Measurements from ENCODE around the gene MOB4.
"Not testable (repeated sequence)": the region's sequence is repeated elsewhere in the genome, so short reads cannot be mapped to it uniquely, and the experiment has no call there.

Gene MOB4

DNA sequence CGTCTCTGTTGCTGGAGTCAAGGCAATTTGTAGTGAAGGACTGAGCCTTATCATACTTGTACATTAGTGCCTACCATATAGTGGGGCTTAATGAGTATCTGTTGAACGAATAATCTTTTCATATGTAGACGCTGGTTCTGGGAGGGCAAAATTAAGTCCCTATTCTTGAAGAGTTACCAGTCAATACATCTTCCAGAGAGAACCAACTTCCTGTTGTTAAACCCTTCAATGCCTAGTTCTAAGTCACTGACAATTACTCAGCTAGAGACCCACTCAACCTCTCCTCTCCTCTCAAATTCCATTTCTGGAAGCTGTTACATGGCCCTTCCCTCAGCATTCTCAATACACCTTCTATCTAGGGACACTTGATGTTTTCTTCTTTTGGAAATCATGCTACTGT lies 1.1 kb upstream of the MOB4 start:
- no peak for DNase-seq (ENCODE audit: low read depth in 2 of 2)

DNA sequence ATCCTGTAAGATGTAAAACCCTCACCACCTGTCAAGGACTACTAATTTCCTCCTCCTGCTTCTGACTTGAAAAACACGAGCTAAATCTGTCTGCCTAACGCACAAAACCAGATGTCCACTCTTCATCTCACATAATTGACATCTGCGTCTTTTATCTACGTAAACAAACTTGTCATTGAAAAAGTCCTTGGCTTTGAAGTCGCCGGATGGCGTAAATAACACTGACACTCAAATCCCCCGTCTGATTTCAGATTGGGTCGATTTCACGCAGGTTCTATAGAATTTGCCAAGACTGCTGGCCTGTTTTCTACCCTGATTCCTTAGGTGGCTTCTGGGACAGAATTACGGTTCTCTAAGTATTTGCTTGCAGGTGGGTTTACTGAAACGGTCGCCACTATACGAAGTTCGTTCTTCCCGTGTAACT lies 539 bp upstream of the MOB4 start:
- no peak for DNase-seq (ENCODE audit: low read depth in 2 of 2)

DNA sequence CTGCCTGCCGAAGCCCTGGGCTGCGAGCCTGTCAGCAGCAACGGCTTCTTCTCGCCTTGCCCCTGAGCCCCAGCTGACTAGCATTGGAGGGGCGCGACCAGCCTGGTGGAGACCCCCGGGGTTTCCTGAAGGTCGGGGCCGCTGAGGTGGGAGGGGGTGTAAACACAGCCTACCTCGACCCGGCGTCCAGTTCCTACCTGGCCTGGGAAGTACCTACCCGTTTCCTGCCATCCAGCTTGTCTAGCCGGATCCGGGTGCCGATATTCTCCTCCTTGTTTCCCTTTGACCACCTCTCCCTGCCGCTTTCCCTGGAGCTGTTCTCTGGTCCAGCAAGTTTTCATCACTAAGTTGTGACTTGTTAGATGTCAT lies 511 bp downstream of the MOB4 start:
- no peak for DNase-seq (ENCODE audit: low read depth in 2 of 2)

DNA sequence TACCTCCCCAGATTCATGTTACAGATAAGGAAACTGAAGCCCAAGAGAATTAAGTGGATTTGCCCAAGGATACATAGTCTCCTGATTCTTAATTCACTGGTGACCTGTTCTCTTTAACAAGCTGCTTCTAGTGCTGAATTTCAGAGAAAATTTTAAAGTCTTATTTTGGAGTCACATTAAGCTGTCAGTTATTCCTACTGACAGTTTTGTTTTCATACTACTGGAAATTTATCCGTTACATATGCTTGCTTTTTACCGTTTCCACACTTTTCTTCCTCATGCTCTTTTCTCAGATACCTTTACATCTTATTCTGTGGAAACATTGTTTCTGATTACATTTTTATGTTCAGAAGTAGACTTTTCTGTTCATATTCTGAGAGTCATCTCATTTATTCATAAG lies 1.3 kb downstream of the MOB4 start:
- no peak for DNase-seq (ENCODE audit: low read depth in 2 of 2)

DNA sequence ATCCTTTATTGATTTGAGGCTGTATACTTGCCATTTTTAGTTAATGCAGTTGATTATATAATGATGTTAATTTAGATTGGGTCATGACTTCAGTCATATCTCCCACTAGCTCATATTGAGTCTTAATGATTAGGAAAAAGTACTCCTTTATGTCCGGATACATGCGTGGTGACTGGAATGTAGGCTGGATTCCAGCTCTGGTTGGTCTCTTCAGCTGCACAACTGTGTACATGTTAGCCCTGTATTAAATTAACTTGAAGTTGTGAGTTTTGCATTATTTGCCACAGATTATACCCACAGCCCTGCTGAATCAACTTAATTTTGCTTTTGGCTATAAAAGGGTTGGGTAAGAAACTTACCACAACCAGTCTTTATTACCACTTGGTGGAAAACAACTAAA lies 22.5 kb downstream of the MOB4 start:
- no peak for DNase-seq (ENCODE audit: low read depth in 2 of 2)

DNA sequence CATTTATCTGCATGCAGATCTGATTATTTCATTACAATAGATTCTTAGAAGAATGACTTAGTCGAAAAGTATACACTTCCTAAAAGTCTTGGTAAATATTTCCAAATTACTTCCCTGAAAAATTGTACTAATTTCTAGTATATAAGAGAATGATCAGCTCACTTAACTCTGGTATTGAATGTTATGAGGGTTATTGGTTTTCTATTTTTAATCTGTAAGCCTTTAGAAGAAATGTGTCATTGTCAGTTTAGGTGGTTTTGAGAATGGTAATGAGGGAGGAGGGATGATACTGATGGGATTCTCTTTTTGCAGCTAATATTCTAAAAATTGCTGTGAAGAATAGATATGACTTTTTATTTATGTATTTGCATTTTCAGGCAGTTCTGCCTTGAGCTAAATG lies 23.9 kb downstream of the MOB4 start:
- no peak for DNase-seq (ENCODE audit: low read depth in 2 of 2)

DNA sequence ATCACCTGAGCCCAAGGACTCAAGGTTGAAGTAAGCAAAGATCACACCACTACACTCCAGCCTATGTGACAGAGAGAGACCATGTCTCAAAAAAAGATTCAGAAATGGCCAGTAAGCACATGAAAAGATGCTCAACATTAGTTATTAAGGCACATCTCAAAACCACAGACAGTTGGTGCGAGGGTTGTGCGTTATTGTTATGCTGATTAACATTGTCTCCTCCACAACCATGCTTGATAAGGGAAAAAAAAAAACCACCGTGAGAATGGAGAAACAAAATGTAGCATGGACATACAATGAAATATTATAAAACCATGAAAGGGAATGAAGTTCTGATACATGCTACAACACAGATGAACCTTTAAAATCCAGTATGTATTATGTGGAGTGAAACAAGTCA lies 27.3 kb downstream of the MOB4 start:
- DNase-seq (ENCODE audit: low read depth in 2 of 2): no peak

DNA sequence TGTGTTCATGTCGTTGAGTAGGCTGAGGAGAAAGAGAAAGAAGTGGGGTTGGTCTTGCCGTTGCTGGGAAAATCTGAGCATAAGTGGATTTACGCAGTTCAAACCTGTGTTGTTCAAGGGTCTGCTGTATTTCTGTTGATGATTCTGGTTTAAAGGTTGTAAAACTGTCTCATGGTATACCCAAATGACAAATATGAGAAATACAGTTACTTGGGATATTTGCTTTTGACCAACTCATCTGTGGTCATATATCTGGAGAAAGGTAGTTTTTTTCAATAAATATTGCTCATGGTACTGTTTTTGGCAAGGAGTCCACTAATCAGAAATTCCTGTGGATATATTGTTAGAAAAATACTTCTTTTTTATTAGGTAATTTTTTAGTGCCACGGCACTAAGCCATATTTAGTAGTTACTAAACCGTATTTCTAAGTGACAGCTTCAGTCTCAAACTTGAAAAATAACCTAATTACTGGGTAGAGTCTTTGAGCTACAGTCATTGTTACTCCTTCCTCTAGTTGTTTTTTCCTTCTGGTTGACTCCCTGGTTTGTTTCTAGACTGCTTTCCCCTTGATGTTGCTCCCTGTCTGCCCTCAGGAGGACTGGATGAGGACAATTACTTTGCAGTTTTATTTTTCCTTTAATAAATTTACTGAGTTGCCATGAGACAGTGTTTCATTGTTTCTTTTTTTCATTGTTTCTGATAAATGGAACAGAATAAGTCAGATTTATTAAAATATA lies 31.5 kb downstream of the MOB4 start:
- DNase-seq (ENCODE audit: low read depth in 2 of 2): no peak

DNA sequence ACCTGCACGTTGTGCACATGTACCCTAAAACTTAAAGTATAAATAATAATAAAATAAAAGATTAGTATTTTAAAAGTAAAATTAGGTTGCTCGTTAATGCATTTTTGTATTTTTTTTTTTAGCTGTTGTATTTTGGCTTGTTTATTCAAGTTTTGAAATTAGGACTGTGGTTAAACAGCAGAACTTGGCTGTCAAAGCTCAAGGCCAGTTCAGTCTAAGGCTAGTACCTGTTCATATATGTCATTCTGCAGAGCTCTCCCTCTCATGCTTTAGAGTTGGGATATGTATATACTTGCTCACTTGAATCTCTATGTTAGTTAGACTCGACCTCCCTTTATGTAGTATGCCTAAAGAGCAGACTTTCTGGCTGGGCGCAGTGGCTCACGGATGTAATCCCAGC lies 32.7 kb downstream of the MOB4 start:
- DNase-seq (ENCODE audit: low read depth in 2 of 2): no peak

DNA sequence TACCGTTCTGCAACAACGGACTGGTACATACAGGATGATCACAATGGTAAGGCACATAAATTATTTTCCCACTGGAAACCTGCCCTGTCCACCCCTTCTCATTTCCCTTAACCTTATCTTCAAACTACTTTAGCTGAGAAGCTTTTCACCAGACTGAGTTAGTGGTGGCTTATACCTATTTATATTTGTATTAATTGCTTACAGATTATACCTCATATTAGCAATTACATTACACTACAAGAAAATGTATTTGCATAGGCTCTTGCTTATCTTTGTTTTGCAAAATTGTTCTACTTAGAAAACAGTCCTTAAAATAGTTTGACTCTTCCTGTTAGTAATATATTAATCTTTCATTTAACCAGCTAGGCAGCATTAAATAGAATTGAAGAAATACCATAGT lies 35.4 kb downstream of the MOB4 start:
- DNase-seq (ENCODE audit: low read depth in 2 of 2): not testable (repeated sequence)

DNA sequence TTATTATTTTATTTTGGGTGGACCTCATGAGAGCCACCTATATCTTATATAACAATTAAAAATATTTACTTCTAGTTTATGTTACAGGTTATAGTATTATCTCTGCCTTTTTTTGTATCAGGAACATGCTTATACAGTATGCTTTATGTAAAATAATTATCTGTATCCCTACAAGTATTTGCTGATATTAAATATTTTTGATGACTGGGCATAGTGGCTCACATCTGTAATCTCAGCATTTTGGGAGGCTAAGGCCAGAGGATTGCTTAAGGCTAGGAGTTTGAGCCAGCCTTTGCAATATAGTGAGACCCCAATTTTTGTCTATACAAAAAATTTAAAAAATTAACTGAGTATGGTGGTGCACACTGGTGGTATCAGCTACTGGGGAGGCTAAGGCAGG lies 39.6 kb downstream of the MOB4 start:
- no peak for DNase-seq (ENCODE audit: low read depth in 2 of 2)

DNA sequence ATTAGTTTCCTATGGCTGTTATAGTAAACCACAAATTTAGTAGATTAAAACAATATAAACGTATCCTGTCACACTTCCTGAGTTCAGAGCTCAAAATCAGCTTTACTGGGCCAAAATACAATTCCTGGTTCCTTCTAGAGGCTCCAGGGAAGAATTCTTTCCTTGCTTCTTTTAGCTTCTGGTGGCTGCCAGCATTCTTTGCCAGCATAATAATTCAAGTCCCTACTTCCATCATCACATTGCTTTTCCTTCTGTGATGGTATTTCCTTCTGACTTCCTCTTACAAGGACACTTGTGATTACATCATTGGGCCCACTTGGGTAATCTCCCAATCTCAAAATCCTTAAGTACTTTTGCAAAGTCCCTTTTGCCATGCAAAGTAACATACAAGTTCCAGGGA lies 40.6 kb downstream of the MOB4 start:
- no peak for DNase-seq (ENCODE audit: low read depth in 2 of 2)

DNA sequence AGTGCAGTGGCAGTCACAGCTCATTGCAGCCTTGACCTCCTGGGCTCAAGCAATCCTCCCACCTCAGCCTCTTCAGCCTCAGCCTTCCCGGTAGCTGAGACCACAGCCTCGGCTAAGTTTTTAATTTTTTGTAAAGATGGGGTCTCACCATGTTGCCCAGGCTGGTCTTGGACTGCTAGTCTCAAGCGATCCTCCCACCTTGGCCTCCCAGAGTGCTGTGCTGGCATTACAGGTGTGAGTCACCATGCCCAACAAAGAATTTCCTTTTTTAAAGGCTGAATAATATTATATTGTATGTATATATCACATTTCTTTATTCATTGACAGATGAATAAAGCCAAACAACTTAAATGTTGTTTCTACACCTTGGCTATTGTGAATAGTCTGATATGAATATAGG lies 42.5 kb downstream of the MOB4 start:
- DNase-seq (ENCODE audit: low read depth in 2 of 2): no peak

DNA sequence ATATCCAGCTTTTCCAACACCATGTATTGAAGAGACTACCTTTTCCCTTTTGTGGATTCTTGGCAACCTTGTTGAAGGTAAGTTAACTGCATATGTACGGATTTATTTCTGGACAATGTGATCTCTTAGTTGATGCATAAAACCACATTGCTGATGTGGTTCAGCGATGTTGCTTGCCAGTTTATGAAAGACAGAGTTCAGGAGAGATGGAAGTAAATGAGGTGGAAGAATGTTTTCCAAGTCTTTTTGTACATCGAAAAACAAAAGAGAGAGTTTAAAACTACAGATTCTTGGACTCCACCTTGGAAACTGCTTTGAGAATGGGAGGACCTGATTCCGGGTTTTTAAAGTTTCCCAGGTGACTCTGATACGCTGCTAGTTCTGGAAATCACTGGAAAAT lies 43.8 kb downstream of the MOB4 start:
- no peak for DNase-seq (ENCODE audit: low read depth in 2 of 2)

DNA sequence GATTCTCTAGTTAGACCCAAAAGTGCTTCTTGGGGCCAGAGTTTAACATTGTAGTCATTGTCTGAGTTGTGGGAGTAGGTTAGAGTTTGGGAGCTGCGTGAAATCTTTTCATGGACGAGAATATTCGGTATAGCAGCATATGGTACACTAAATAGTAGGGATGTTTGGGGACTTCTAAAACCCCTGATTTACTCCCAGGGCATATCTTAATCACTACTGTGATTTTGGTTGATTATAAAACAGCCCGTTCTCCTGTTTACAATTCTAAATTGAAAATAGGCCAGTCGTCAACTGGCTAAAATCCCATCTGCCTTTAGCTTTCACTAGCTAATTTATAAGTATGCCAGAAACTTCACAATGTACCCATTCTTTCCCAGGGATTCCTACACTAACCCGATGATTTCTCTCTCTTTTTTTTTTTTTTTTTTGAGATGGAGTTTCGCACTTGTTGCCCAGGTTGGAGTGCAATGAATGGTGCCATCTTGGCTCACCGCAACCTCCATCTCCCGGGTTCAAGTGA lies 44.3 kb downstream of the MOB4 start:
- no peak for DNase-seq (ENCODE audit: low read depth in 2 of 2)

DNA sequence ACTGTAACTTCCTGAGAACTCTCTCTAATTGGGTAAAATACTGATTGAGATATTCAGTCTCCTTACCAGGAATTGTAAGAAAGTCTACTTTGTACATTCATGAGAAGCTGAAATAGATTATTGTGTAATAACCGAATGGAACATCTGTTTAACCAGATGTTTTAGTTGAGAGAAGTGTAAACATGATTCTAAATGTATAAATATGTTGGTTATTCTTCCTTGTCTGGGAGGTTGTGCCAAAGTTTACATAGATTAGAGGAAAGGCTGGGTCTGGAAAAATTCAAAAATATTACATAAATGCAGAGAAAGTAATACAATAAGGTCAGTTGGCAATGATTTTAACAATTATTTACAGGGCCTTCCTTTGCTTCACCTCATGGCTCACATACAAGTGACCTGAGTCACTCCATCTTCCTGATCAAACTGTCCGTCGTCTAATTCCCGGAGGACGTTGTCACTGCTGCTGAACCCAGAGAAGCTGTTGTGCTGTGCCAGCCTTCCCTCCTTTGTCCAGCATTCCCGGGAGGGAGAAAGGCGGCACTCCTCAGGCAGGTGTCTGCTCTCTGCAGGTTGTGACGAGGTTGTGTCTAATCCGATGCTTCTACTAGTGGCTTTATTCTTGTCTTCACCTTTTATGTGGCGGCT lies 55.9 kb downstream of the MOB4 start:
- no peak for DNase-seq (ENCODE audit: low read depth in 2 of 2)

DNA sequence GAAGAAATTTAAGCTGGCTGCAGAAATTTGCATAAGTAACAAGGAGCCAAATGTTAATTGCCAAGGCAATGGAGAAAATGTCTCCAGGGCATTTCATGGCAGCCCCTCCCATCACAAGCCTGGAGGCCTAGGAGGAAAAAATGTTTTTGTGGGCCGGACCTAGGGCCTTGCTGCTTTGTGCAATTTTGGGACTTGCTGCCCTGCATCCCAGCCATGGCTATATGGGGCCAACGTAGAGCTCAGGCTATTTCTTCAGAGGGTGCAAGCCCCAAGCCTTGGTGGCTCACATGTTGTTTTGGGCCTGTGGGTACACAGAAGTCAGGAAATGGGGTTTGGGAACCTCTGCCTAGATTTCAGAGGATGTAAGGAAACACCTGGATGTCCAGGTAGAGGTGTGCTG lies 57.7 kb downstream of the MOB4 start:
- no peak for DNase-seq (ENCODE audit: low read depth in 2 of 2)

DNA sequence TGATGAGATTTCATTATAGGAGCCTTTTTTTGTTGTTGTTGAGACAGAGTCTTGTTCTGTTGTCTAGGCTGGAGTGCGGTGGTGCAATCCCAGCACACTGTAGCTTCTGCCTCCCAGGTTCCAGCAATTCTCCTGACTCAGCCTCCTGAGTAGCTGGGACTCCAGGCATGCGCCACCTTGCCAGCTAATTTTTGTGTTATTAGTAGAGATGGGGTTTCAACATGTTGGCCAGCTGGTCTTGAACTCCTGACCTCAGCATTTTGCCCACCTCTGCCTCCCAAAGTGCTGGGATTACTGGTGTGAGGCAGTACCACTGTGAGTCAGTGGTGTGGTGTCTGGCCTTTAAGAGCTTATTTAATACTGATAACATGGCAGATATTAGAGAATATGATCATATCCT lies 60.1 kb downstream of the MOB4 start:
- DNase-seq (ENCODE audit: low read depth in 2 of 2): no peak

DNA sequence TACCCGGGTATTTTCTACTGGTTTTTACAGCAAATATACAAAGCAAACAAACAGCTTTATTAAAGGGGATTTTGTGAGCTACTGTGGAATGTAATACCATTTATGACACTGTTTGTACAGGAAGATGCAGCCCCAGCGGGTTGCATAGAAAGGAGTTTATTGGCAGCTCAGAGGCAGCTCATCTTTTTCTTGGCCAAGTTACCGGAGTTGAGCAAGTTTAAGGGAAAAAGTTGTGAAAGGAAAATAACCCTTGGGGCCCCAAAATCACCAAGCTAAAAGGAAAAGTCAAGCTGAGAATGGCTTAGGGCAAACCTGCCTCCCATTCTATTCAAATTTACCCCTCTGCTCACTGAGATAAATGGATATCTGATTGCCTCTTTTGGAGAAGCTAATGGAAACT lies 60.8 kb downstream of the MOB4 start:
- DNase-seq (ENCODE audit: low read depth in 2 of 2): no peak

DNA sequence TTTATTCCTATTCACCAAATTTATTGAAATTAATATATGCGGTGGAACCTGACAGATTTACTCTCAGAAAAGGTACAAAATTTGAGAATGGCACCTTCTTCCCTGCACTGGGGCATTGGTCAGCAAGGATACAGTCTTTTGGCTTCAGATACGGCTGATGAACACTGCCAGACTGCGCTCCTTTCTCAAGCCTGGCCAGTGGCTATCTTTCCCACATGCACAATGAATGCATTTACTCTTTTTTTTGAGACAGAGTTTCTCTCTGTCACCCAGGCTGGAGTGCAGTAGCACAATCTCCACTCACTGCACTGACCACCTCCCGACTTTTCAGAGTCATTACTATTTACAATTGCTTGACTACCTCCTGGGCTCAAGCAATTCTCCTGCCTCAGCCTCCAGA lies 61.6 kb downstream of the MOB4 start:
- no peak for DNase-seq (ENCODE audit: low read depth in 2 of 2)

DNA sequence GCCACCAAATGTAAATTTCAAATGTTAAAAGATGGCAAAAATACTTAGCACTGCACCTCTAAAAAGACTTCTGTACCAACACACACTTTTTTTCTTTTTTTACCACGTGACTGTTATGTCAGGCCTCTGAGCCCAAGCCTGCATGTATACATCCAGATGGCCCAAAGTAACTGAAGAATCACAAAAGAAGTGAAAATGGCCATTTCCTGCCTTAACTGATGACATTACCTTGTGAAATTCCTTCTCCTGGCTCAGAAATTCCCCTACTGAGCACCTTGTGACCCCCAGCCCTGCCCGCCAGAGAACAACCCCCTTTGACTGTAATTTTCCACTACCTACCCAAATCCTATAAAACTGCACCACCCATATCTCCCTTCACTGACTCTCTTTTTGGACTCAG lies 62.4 kb downstream of the MOB4 start:
- DNase-seq (ENCODE audit: low read depth in 2 of 2): not testable (repeated sequence)

DNA sequence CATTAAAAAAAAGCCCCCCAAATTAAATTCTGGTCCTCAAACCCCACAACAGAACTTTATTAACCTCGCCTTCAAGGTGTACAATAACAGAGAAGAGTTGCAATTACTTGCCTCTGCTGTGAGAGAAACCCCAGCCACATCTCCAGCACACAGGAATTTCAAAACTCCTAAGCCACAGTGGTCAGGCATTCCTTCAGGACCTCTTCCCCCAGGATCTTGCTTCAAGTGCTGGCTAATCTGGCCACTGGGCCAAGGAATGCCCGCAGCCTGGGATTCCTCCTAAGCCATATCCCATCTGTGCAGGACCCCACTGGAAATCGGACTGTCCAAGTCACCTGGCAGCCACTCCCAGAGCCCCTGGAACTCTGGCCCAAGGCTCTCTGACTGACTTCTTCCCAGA lies 64.3 kb downstream of the MOB4 start:
- DNase-seq (ENCODE audit: low read depth in 2 of 2): not testable (repeated sequence)

DNA sequence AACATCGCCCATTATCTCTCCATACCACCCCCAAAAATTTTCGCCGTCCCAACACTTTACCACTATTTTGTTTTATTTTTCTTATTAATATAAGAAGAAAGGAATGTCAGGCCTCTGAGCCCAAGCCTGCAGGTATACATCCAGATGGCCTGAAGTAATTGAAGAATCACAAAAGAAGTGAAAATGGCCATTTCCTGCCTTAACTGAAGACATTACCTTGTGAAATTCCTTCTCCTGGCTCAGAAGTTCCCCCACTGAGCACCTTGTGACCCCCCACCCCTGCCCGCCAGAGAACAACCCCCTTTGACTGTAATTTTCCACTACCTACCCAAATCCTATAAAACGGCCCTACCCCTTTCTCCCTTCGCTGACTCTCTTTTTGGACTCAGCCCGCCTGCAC lies 71.4 kb downstream of the MOB4 start:
- DNase-seq (ENCODE audit: low read depth in 2 of 2): not testable (repeated sequence)
